CD4-positive, alpha-beta memory T cell (primary cell): ENCODE data around the gene NOL4L. TPM values are rescaled to one million over a fixed set of nuclear protein-coding genes. Genes with fewer than 3 reads are reported as not detected.
A peak's percentile ranks its signal among the peaks of the same experiment; 100 is the strongest.

Source experiments
- CTCF ChIA-PET: fragments of 350-600 bp; sonication (Branson Sonifier 250); formaldehyde crosslinking; loops from one replicate; lab custom pipeline; 2021; ENCODE audit warnings: inconsistent platforms; ENCODE audit not compliant: partially characterized antibody; lab: Charles Lee
- POLR2A ChIA-PET: fragments of 350-600 bp; sonication (Branson Sonifier 250); formaldehyde crosslinking; loops from one replicate; lab custom pipeline; 2021; ENCODE audit not compliant: partially characterized antibody; lab: Charles Lee
- DNase-seq, 5 donors: peaks; one replicate each; pipeline versions ENCODE4 v3.0.0 to v3.0.0-alpha.2; 2020 to 2022; ENCODE audit warnings: mixed read lengths in 1 of 5
- H3K27ac ChIP-seq: one replicate; pipeline ENCODE4 v1.7.0; 2013; ENCODE audit warnings: low read depth, low read length
- H3K27me3 ChIP-seq: 2 replicates; pipeline ENCODE4 v1.7.0; 2013; ENCODE audit warnings: mild to moderate bottlenecking, low read length, moderate library complexity; ENCODE audit not compliant: insufficient read depth
- H3K36me3 ChIP-seq: 2 replicates; pipeline ENCODE4 v1.7.0; 2013; ENCODE audit warnings: mild to moderate bottlenecking, low read length, moderate library complexity; ENCODE audit not compliant: insufficient read depth
- H3K4me1 ChIP-seq: 2 replicates; pipeline ENCODE4 v1.7.0; 2013; ENCODE audit warnings: mild to moderate bottlenecking, low read length, moderate library complexity; ENCODE audit not compliant: insufficient read depth
- H3K4me3 ChIP-seq, 2 donors: one replicate each; pipeline ENCODE4 v1.7.0; 2013; ENCODE audit warnings: low read length in 2 of 2, mild to moderate bottlenecking in 1 of 2
- H3K9me3 ChIP-seq, 2 donors: one replicate each; pipeline ENCODE4 v1.7.0; 2013; ENCODE audit warnings: low read length in 2 of 2, control low read depth in 1 of 2; ENCODE audit not compliant: control insufficient read depth in 1 of 2
- H3K27ac Mint-ChIP-seq, 7 donors: one replicate each; pipeline ENCODE4 v1.8.0; 2020 to 2021; ENCODE audit warnings: mixed read lengths in 7 of 7, mild to moderate bottlenecking in 6 of 7, inconsistent platforms in 3 of 7, moderate library complexity in 3 of 7
- H3K27me3 Mint-ChIP-seq, 2 donors: one replicate each; pipeline ENCODE4 v1.8.0; 2020 to 2021; ENCODE audit warnings: mixed read lengths in 2 of 2
- H3K36me3 Mint-ChIP-seq, 2 donors: one replicate each; pipeline ENCODE4 v1.8.0; 2020 to 2021; ENCODE audit warnings: mixed read lengths in 2 of 2, inconsistent platforms in 1 of 2, mild to moderate bottlenecking in 1 of 2
- H3K4me1 Mint-ChIP-seq, 4 donors: one replicate each; pipeline ENCODE4 v1.8.0; 2020 to 2021; ENCODE audit warnings: mixed read lengths in 4 of 4, mild to moderate bottlenecking in 1 of 4
- H3K4me3 Mint-ChIP-seq, 8 donors: one replicate each; pipeline ENCODE4 v1.8.0; 2020 to 2021; ENCODE audit warnings: mixed read lengths in 8 of 8, mild to moderate bottlenecking in 7 of 8, moderate library complexity in 6 of 8, inconsistent platforms in 3 of 8
- H3K9me3 Mint-ChIP-seq, 8 donors: one replicate each; pipeline ENCODE4 v1.8.0; 2020 to 2021; ENCODE audit warnings: mixed read lengths in 8 of 8, mild to moderate bottlenecking in 5 of 8, inconsistent platforms in 3 of 8, moderate library complexity in 1 of 8
- intact Hi-C: fragments of 100-400 bp; cut with micrococcal nuclease; formaldehyde crosslinking; loops from one replicate; pipeline ENCODE4 v1.15.1; 2023
- polyA plus RNA-seq, 2 donors: library from polyadenylated mRNA; unstranded; fragments of 300-500 nt; fragmentation: Illumina TruSeq; gene quantifications; one replicate each; pipeline ENCODE4 v1.2.3, GENCODE V29; 2021
- total RNA-seq, 2 experiments: library from RNA; stranded (reverse); gene quantifications; one replicate each; pipeline ENCODE4 v1.2.3, GENCODE V29; 2021

The NOL4L gene
- total and polyA plus RNA-seq, 4 experiments from 2014 or later, result 7.0 to 74.2 (median 47.5) TPM

GRCh38 chr20:32602273-32602672 is 17.1 kb upstream of the NOL4L start:
- POLR2A ChIA-PET, result no interaction called here
- H3K9me3 Mint-ChIP-seq, result no peaks in the 10 kb centered on the region
- H3K27me3 Mint-ChIP-seq, result no peaks in the 10 kb centered on the region
- Histone ChIP-seq H3K36me3 (no peaks in the 10 kb centered on the region), H3K4me1 (no peaks in the 10 kb centered on the region), H3K4me3 (no peak overlapping the region), H3K9me3 (no peaks in the 10 kb centered on the region), H3K27ac (no peak overlapping the region), H3K27me3 (no peaks in the 10 kb centered on the region)
- H3K4me1 Mint-ChIP-seq, result peaks cover 0 to 4% (median under 1%) of the 10 kb centered on the region in 4 donors
- H3K4me3 Mint-ChIP-seq, result no peak overlapping the region
- peak overlapping the region in 1 of 7 donors; percentile 36 for H3K27ac Mint-ChIP-seq
- H3K36me3 Mint-ChIP-seq, result no peaks in the 10 kb centered on the region
- intact Hi-C loops, result loop anchor here (5.0 kb wide), 1 partner anchor 50 kb away; no protein-coding TSS in a partner anchor
- DNase-seq, result no peak
- CTCF ChIA-PET, result no interaction called here

GRCh38 chr20:32600681-32601237 is 15.6 kb upstream of the NOL4L start:
- ChIA-PET POLR2A (no interaction called here), CTCF (no interaction called here)
- H3K9me3 Mint-ChIP-seq, result no peaks in the 10 kb centered on the region
- no peaks in the 10 kb centered on the region for H3K27me3 ChIP-seq
- no peak for DNase-seq
- H3K27me3 Mint-ChIP-seq, result no peaks in the 10 kb centered on the region
- no peak overlapping the region for H3K27ac Mint-ChIP-seq
- intact Hi-C loops, result loop anchor here (5.0 kb wide), 1 partner anchor 52 kb away; no protein-coding TSS in a partner anchor
- H3K4me1 Mint-ChIP-seq, result peaks cover 0 to 4% (median under 1%) of the 10 kb centered on the region in 4 donors
- no peaks in the 10 kb centered on the region for H3K36me3 ChIP-seq
- H3K4me3 ChIP-seq, result no peak overlapping the region
- no peaks in the 10 kb centered on the region for H3K4me1 ChIP-seq
- no peak overlapping the region for H3K4me3 Mint-ChIP-seq
- H3K9me3 ChIP-seq, result no peaks in the 10 kb centered on the region
- no peak overlapping the region for H3K27ac ChIP-seq
- no peaks in the 10 kb centered on the region for H3K36me3 Mint-ChIP-seq

DNA sequence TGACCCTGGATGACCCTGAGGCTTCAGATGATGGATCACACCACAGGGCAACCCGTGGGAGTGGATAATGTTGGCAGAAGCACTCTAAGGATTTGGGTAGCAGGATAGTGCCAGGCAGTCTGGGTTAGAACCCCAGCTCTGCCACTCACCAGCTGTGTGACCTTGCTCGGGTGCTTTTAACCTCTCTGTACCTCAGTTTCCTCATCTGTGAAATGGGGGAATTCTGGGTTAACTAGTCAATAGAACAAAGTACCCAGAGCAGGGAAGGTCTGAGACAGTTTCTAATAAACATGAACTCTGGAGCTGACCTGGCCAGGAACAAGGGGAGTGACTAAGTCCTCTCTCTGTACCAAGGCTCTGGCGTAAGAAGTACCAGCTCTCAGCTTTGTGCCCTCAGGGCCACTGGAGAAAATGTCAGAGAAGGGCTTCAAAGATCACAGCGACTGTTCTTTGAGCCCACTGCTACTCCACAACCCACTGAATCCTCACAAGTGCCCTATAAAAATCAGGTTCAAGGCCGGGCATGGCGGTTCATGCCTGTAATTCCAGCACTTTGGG is 14.7 kb upstream of the NOL4L start:
- peaks cover 0 to 4% (median under 1%) of the 10 kb centered on the region in 4 donors for H3K4me1 Mint-ChIP-seq
- no peak overlapping the region for H3K27ac Mint-ChIP-seq
- H3K27me3 Mint-ChIP-seq, result no peaks in the 10 kb centered on the region
- Histone ChIP-seq H3K4me1 (no peaks in the 10 kb centered on the region), H3K9me3 (no peaks in the 10 kb centered on the region), H3K4me3 (no peak overlapping the region), H3K36me3 (no peaks in the 10 kb centered on the region), H3K27me3 (no peaks in the 10 kb centered on the region), H3K27ac (no peak overlapping the region)
- ChIA-PET POLR2A (interaction anchor here (0.7 kb wide), 1 partner anchor 151 kb away, joined by 3 read pairs; no protein-coding TSS in a partner anchor), CTCF (no interaction called here)
- intact Hi-C loops, result loop anchor here (5.0 kb wide), 1 partner anchor 52 kb away; no protein-coding TSS in a partner anchor
- no peaks in the 10 kb centered on the region for H3K9me3 Mint-ChIP-seq
- no peaks in the 10 kb centered on the region for H3K36me3 Mint-ChIP-seq
- DNase-seq, result no peak
- no peak overlapping the region for H3K4me3 Mint-ChIP-seq

DNA sequence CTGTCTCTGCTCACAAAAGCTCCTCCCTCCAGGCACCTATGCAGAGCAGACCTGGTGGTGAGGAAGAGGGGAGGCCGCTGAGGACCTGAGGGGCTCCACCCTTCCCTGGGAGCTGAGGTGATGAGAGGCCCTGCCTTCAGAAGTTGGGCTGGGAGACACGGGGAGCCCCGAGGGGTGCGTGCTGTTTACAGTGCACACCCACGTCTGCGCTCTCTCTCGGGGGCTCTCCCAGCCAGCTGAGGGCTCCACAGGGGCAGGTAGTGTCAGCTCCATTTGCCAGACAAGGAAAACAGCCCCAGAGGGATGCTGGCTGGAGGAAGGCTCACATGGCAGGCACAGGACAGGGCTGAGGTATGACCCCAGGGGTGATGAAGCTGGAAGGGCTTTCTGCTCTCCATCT is 13.5 kb upstream of the NOL4L start:
- ChIA-PET POLR2A (interaction anchor here (1.2 kb wide), 1 partner anchor 59 kb away, joined by 4 read pairs; no protein-coding TSS in a partner anchor), CTCF (no interaction called here)
- H3K4me1 ChIP-seq, result no peaks in the 10 kb centered on the region
- no peak overlapping the region for H3K4me3 ChIP-seq
- Mint-ChIP-seq H3K27ac (peak overlapping the region in 2 of 7 donors; percentile 47 to 77), H3K9me3 (no peaks in the 10 kb centered on the region), H3K4me3 (no peak overlapping the region), H3K4me1 (peaks cover 0 to 4% (median 1%) of the 10 kb centered on the region in 4 donors), H3K36me3 (no peaks in the 10 kb centered on the region), H3K27me3 (no peaks in the 10 kb centered on the region)
- H3K27me3 ChIP-seq, result no peaks in the 10 kb centered on the region
- no peak for DNase-seq
- no peaks in the 10 kb centered on the region for H3K9me3 ChIP-seq
- no peaks in the 10 kb centered on the region for H3K36me3 ChIP-seq
- no peak overlapping the region for H3K27ac ChIP-seq
- intact Hi-C loops, result no loop called here

DNA sequence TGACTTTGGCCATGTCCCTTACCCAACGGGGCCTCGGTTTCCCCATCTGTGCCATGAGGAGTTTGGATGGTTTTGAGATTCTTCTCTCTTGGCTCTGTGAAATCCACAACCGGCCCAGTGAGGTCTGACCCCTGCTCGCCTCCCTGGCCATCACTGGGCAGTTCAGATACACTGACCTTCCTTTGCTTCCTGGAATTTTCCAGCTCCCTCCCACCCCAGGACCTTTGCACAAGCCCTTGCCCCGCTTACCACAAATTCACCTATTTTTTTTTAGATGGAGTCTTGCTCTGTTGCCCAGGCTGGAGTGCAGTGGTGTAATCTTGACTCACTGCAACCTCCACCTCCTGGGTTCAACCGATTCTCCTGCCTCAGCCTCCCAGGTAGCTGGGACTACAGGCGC is 12.6 kb upstream of the NOL4L start:
- Histone ChIP-seq H3K9me3 (no peaks in the 10 kb centered on the region), H3K27me3 (no peaks in the 10 kb centered on the region), H3K36me3 (no peaks in the 10 kb centered on the region), H3K4me3 (no peak overlapping the region), H3K27ac (no peak overlapping the region), H3K4me1 (no peaks in the 10 kb centered on the region)
- Mint-ChIP-seq H3K9me3 (no peaks in the 10 kb centered on the region), H3K27ac (peak overlapping the region in 2 of 7 donors; percentile 15 to 61), H3K4me1 (peaks cover 0 to 4% (median 1%) of the 10 kb centered on the region in 4 donors), H3K27me3 (no peaks in the 10 kb centered on the region), H3K36me3 (no peaks in the 10 kb centered on the region), H3K4me3 (no peak overlapping the region)
- ChIA-PET CTCF (interaction anchor here (0.6 kb wide), 1 partner anchor 77 kb away, joined by 3 read pairs; no protein-coding TSS in a partner anchor), POLR2A (interaction anchor here (1.2 kb wide), 1 partner anchor 58 kb away, joined by 4 read pairs; no protein-coding TSS in a partner anchor)
- DNase-seq, result no peak
- intact Hi-C loops, result no loop called here

DNA sequence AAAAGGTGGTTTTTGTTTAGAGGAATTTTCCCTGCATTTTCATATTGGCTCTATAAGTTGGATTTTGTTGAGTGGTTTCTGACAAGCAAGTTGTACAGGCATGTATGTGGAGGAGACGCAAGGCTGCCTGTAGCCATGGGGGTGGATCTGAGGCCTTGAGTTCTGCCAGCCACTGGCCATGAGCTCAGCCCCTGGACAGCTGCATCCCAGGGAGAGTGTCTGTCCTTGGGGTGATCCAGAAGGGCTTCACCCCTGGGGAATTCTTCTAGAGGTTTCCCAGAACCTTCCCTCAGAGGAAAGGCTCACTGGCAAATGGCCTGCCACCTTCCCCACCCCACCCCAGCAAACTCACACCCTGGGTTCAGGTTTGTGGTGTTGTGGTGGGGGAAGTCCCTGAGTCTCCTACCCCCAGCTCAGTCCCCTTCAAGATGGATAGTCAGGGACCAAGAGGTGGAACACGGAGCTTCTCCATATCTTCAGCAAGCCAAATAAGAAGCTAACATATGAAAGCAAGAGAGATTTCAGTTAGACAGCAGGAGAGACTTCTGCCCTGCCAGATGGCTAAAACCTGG is 11.6 kb upstream of the NOL4L start:
- Histone ChIP-seq H3K27me3 (no peaks in the 10 kb centered on the region), H3K27ac (no peak overlapping the region), H3K4me3 (no peak overlapping the region), H3K9me3 (no peaks in the 10 kb centered on the region), H3K36me3 (no peaks in the 10 kb centered on the region), H3K4me1 (no peaks in the 10 kb centered on the region)
- no peak overlapping the region for H3K4me3 Mint-ChIP-seq
- intact Hi-C loops, result no loop called here
- H3K9me3 Mint-ChIP-seq, result no peaks in the 10 kb centered on the region
- H3K36me3 Mint-ChIP-seq, result no peaks in the 10 kb centered on the region
- ChIA-PET POLR2A (no interaction called here), CTCF (interaction anchor here (1.2 kb wide), 1 partner anchor 75 kb away, joined by 3 read pairs; no protein-coding TSS in a partner anchor)
- H3K27ac Mint-ChIP-seq, result no peak overlapping the region
- H3K27me3 Mint-ChIP-seq, result no peaks in the 10 kb centered on the region
- peaks cover 0 to 1% (median 0%) of the 10 kb centered on the region in 4 donors for H3K4me1 Mint-ChIP-seq
- DNase-seq, result no peak

GRCh38 chr20:32595143-32595542 is 10.0 kb upstream of the NOL4L start:
- Mint-ChIP-seq H3K9me3 (no peaks in the 10 kb centered on the region), H3K27ac (peak overlapping the region in 2 of 7 donors; percentile 1 to 37), H3K27me3 (no peaks in the 10 kb centered on the region), H3K4me3 (no peak overlapping the region), H3K4me1 (peaks cover 0 to 1% (median 0%) of the 10 kb centered on the region in 4 donors), H3K36me3 (no peaks in the 10 kb centered on the region)
- H3K27me3 ChIP-seq, result no peaks in the 10 kb centered on the region
- no peaks in the 10 kb centered on the region for H3K36me3 ChIP-seq
- H3K4me1 ChIP-seq, result no peaks in the 10 kb centered on the region
- no peaks in the 10 kb centered on the region for H3K9me3 ChIP-seq
- CTCF ChIA-PET, result no interaction called here
- POLR2A ChIA-PET, result no interaction called here
- no peak for DNase-seq
- no peak overlapping the region for H3K4me3 ChIP-seq
- H3K27ac ChIP-seq, result no peak overlapping the region
- intact Hi-C loops, result no loop called here
